Muscle of arm (tissue), 12 donors: ENCODE results near the gene BRME1. TPM values are rescaled to one million over a fixed set of nuclear protein-coding genes. Genes with fewer than 3 reads are reported as not detected.
"Not testable (repeated sequence)": the region's sequence is repeated elsewhere in the genome, so short reads cannot be mapped to it uniquely, and the experiment has no call there.

Source experiments
- DNase-seq: peaks from one replicate; pipeline ENCODE4 v3.0.0-alpha.2; 2013
- polyA plus RNA-seq, 12 donors: library from polyadenylated mRNA; unstranded; fragments of 120-200 nt; gene quantifications; one replicate each; pipeline ENCODE4 v1.2.1, GENCODE V29; 2013; ENCODE audit not compliant: insufficient read length in 12 of 12

BRME1 gene
- polyA plus RNA-seq, 12 donors, result 2.1 to 24.7 (median 3.7) TPM; not detected in 1

DNA sequence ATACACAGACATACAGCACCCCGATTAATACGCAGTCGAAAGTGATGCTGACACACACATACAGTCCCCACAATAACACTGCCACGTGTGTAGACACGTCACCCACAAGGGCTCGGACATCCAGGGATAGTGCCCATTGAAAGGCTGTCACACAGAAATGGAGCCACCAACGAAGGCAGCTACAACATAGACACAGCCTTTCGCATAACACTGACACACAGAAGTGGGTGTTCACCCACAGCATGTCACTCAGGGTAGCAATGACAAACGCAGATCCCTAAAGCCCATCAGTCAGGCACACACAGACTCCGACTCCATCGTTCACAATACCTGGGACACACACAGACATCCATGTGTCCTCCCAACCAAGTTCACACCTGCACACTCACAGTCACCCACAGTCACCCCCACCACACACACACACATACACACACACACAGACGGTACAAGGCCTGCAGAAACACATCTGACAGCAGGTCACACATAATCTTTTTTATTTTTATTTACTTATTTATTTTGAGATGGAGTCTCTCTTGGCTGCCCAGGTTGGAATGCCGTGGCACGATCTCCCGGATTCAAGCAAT, 39.4 kb downstream of the BRME1 start:
- no peak for DNase-seq

DNA sequence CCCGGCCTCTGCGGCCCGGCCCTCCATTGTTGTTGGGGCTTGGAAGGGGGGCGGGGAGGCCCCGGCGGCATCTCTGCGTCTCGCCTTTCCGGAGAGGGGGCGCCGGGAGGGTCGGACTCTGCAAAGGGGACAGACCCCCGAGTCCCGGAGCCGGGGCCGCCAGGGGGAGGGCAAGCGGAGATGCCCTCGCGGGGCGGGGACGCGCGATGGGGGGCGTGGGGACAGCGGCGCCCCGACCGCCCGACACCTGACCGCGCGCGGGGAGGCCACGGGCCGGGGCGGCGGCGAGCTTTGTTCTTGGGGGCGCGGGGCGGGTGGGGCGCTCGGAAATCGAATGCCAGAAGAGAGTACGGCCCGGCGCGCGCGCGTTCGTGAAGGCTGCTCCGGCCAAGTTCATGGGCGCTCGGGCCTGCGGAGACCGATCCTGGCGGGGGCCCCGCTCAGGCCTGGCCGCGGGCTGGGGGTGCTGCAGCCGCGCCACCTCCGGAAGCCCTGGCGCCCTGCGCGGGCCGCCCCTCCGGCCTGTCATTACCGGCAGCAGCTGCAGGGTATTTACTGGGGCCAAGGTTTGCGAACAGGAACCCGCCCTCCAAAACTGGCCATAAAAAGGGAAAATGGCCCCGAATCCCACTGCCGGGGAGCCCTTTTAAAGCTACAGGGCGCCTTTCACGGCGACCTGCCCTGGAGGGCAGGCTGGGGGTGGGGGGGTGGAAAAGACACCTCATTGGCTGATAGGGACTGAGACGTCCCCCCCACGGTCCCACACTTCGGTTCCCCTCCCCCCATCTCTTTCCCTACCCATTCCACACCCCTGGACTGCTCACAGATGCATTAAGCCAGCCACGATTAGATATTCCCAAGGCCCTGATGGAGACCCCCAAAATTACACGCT, 40.1 kb downstream of the BRME1 start:
- no peak for DNase-seq

DNA sequence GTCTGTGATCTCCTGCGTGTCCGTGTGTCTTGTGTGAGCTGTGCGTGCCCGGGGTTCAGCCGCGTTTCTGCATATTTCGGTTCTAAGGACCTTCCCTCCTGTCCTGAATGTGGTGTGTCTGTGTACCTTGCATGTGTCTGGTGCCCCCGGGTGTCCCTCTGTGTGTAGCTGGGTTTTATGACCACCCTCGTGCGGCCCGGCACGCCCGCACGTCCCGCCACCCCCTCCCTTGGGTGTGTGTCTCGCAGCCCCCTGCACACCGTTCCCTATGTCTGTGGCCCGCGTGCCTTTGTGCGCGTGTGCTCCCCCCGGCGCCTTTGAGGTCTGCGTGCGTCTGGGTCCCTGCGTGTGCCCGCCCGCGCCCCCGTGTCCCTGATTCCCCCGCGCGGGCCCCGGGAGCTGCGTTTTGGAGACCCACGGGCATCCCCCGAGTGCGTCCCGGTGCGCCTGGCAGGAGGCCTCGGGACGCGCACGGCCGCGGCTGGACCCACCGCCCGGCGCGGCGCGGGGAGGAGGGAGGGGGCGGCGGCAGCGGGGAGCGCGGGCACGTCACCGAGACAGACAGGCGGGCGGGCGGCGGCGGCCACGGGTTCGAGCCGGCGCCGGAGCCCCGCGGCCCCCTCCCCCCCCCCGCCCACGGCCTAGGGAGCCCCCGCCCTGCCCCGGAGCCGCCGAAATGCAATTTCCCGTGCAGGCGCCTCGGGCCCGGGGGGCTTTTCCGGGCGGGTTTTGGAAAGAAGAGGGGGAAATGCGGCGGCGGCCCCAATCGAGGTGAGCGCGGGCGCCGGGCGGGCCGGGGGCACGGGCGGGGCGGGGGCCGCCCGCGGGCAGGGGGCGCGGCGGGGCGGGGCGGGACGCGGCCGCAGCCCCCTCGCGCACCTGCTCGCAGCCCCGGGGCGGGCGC, 41.0 kb downstream of the BRME1 start:
- DNase-seq, result no peak

DNA sequence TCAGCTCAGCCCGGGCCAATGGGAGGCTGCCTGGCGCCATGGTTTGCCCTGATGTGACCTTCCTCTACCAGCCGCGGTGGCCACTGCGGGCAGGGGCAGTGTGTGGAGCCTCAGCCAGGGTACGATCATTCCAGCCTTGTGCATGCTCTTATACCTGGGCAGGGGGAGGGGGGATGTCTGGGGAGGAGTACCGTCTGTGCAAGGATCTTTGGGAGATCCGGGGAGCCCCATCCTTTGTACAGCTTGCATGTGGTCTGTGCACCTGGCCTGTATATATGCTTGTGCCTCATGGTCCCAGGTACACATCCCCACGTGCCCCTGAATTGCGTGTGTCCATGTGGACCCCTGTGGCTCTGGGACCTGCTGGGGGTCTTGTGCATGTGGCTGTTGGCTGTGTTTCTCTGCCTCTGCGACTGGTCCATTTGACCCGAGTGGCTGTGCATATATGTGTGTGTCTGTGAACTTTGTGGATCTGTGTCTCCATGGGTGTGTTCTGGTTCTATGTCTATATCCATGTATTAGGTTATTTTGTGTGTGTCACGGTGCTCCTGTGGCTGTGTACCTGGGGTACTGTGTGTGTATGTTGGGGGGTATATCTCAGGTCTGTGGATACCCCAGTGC, 41.8 kb downstream of the BRME1 start:
- no peak for DNase-seq

DNA sequence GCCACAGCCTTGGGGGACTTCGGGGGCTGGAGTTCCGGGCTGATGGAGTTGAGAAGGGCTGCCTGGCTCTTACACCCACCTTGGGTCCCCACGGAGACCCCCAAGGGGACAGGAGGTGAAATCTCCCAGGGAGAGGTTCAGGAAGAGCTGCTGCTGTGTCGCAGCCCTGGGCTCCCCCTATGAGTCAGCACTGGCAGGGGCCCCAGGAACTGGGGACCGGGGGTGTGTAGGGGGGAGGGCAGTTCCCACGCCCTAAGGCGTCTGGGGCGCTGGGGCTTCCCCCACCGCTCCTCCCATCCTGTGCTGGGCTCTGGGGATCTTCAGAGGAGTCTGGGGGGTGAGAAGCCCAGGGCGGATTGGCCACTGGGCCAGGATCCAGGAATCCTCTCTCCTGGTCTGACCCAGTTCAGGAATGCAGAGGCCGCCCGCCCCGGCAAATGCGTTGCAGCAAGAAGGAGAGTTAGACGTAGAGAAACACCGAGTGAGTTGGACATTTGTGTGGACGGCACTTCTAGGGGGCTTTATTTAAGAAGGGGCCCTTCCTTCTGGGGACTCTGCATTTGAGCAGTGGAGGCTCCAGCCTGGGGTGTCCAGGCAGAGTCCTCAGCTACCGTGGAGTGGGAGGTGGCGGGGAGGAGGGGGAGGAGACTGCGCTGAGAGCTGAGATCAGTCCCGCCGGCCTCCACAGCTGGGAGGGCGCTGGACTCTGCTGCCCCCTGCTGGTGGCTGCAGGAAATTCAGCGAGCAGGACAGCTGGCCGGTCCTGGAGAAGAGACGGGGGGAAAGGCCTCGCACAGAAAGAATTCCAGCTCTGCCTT, 44.0 kb downstream of the BRME1 start:
- peak; percentile 97 for DNase-seq

DNA sequence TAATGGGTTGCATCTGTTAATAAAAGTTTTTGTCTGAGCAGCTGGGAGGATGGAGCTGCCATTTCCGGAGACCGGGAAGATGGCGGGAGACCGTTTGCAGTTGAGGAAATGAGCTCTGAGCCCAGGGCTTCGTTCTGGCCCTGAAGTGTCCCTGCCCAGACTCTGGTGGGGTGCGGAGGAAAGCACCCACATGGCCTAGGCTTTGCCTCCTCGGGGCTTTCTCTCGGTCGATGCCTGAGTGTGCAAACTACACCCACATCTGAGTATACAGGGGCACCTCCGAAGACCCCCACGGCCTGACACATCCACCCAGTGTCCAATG, 44.6 kb downstream of the BRME1 start:
- DNase-seq, result no peak

DNA sequence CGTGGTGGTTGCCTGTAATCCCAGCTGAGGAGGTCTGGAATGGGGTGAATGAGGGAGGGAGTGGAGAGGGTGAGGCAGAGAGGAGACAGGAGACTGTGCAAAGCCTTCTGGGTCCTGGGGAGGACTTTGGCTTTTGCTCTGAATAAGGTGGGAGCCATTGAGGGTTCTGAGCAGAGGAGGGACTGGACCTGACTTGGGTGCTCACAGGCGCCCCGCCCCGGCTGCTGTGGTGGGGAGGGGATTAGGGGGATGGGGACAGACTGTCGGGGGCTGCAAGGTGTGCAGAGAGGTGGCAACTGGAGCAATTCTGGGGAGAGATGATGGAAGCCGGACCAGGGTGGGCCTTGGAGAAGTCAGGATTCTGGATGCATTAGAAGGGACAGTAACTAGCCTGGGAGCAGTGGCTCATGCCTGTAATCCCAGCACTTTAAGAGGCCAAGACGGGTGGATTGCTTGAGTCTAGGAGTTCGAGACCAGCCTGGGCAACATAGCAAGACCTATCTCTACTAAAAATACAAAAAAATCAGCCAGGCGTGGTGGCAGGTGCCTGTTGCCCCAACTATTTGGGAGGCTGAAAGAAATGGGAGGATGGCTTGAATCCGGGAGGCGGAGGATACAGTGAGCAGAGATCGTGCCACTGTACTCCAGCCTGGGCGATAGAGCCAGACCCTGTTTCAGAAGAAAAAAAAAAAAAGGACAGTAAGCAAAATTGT, 45.1 kb downstream of the BRME1 start:
- DNase-seq, result no peak

DNA sequence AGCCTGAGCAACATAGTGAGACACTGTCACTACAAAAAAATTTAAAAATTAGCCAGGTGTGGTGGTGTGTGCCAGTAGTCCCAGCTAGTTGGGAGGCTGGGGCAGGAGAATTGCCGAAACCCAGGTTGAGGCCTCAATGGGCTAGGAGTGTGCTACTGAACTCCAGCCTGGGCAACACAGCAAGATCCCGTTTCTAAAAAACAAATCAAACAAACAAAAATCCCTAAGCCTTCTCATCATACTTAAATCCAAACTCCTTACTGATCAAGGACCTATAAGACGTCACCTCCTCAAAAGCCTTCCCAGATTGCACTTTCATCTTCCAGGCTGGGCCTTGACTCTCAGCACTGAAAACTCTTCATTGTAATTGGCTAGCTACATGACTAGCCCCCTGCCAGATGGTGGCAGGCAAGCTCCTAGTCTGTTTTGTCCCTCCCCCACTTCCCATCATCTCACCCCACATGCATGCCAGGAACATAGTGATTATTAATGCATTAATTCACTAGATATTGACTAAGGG, 46.5 kb downstream of the BRME1 start:
- no peak for DNase-seq

DNA sequence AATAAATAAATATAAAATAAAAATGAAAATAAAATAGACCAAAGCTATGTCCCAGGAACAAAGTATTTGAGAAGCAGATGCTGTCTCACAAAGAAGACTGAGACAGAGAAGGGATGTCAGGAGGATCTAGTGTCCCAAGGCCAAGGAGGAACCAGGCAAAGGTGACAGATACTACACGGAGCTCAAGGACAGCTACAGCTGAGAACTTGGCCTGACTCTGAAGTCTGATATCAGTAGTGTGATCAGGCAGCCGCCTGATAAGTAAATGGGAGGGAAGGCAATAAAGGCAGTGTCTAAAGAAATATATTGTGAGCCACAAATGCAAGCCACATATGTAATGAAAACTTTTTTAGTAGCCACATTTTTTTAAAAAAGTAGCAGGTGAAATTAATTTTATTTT, 49.4 kb downstream of the BRME1 start:
- DNase-seq, result no peak

DNA sequence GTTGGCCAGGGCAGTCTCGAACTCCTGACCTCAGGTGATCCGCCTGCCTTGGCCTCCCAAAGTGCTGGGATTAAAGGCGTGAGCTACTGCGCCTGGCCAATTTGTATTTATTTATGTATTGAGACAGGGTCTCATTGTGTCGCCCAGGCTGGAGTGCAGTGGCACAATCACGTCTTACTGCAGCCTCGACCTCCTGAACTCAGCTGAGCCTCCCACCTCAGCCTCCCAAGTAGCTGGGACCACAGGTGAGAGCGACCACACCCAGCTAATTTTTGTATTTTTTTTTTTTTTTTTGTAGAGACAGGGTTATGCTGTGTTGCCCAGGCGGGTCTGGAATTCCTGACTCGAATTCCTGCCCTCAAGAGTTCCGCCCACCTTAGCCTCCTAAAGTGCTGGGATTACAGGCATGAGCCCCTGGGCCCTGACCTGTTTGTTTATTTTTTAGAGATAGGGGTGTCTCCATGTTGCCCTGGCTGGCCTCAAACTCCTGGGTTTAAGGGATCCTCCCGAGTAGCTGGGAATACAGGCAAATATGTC, 53.7 kb downstream of the BRME1 start:
- not testable (repeated sequence) for DNase-seq

DNA sequence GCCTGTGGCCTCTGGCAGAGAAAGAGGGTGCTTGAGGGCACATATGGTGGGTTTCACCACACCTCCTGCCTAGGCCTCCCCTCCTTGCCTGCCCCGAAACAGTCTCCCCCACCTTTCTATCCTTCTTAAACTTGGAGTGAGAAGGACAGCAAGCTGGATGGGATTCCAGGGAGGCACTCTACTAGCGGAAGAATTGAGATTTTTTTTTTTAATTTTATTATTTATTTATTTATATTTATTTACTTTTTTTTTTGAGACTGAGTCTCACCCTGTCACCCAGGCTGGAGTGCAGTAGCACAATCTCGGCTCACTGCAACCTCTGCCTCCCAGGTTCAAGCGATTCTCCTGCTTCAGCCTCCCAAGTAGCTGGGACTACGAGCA, 54.2 kb downstream of the BRME1 start:
- not testable (repeated sequence) for DNase-seq

DNA sequence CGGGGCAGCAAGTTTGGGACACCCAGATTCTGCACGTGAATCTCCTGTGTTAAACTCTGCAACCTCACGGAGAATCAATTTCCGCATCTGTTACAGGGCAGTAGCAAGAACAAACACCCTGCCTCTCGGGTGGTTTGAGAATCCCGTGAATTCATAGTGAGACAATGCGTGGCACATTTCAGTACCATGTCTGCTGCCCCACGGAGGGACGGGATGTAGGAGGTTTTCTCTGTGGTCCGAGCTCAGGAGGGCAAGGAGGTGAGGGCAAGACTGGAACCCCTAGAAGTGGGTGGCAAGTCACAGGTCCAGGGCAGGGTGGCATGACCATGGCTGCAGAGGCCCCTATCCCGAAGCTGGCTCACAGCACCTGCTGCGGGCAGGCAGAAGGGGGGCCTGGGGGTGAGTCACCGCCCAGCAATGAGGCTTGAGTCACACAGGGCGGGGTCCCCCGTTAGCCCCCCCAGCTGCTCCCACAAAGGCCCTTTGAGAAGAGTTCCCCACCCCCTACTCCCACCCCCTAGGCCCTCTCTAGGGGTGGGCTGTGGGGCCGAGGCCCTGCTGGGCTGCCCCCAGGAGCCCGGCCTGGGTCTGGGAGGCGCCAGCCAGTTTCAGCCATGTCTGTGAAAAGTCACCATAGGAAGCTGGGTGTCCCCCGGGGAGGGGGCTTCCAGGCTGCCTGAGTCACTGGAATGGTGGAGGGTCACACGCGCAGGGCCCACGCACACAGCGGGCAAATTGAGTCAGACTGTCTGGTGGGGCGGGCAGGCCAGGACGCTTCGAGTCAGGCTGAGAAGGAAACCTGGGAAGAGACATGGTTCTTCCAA, 54.8 kb downstream of the BRME1 start:
- no peak for DNase-seq

DNA sequence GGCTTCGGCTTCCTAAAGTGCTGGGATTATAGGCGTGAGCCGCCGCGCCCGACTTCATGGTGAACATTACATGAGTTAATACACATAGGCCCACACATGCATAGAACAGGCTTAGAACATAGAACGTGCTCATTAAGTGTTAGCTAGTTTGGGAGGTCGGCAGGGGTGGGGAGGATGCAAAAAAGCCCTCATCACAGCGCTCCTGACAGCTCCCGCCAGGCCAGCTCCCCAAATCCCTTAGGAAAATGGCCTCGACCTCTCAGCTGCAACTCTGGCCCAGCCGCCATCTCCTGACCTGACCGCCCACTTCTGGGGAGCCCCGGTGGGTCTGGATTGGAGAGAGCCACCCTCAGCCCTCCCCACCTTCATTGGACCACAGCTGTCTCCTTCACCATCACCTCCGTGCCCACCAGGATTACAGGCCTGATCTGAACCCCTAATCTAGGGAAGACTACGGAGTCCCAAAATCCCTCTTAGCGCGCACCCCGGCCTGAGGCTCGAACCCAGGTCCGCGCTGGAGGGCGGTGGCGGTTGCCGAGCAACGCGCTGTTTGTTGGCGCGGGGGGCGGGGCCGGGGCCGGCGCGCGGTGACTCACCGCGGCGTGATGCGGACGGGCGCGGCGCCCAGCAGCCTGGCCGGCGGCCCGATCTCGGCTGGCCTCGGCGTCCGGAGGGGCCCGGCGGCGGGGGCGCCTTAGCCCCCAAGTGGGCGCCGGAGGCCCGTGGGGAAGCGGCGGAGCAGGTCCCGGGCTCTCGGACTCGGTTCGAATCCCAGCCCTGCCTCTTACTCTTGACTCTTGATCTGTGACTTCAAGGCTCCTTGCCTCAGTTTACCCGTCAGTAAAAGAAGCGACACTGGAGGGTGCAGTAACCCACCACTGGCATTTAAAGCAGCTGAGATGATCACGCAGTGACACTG, 55.7 kb downstream of the BRME1 start:
- peak; percentile 88 for DNase-seq

DNA sequence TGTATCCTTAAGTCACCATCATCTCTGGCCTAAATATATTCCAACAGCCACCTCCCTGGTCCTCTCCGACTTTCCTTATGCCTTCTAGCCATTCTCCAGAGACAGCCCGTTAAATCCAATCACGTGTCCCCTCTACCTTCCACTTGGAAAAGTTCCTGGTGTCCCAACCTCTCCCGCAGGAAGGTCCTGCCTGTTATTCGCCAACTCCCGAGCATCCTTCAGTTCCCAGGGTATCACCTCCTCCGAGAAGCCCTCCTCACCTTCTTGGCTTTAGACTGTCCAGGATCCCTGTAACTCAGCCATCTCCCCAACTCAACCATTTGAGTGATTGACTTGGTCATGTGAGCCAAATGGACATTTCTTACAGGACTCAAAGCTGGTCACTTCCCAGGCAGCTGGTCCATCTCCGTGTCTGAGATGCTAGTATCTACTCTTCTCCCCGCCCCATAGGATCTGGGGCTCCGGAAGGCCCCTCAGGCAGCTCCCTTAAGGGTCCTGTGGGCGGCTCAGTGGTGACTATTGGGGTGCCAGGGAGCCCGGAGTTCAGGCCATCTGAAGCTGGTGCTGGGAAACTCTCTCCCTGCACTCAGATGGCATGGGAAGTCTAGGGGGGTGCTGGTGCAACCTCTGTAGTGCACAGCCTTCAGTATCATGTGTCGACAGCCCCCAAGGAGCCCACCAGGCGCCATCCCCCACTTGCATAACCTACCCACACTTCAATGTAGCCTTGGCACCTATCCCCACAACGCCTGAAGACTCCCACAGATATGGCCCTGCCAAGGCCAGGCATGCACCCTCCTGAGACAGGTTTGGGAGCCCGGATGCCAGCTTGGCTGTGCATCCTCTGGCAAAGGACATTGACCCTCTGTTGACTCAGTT, 56.9 kb downstream of the BRME1 start:
- no peak for DNase-seq

DNA sequence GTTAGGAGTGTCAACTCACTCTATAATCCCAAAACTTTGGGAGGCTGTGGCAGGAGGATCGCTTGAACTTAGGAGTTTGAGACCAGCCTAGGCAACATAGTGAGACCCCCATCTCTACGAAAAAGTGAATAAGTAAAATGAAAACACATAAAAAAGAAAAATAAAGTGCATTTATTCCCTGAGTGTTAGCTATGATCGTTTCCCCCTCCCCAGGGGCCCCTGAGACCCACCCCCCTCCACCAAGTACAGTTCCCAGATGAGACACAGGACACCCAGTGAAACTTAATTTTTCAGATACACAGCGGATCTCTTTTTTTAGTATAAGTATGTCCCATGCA, 57.6 kb downstream of the BRME1 start:
- no peak for DNase-seq

DNA sequence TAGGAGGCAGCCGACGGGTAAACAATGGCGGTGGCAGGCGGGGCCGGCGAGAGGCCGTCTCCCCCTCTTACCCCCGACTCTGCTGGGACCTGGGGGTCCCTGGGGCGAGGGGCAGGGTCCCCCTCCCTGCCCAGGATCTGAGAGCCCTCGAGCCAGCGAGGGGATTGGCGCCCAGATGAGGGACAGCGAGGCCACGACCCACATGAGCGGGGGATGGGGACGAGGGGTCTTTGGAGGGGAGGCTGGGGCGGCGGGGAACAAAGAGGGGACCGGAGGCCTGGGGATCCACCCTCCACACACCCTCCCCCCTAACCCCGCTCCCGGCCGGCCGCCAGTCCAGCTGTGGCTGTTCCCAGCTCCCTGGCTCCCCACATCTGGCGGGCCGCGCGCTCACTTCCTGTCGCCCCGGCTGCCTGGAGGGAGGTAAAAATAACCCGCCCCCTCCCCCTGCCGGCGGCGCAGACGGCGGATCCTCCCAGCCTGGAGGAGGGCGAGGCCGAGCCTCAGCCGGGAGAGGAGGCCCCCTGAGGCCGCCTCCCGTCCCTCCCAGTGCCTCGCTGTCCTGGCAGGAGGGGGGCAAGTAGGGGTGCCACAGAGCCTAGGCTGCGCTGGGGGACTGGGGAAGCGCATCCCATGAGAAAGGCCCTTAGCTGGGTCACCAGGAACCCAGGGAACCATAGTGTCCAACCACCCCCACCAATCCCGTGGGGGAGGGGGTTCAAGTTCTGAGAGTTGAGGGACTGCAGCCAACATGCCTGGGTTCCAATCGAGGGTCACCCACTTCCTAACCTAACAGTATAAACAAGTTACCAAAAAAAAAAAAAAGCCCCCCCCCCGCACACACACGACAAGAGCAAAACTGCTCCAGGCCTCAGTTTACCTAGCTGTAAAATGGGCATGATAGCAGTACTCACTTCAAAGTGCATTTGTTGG, 58.2 kb downstream of the BRME1 start:
- peak; percentile 95 for DNase-seq
